WTC11 (cell line): ENCODE results near the gene F8.

Experiments used
- CTCF ChIP-seq: fragments of 200-600 bp; IDR thresholded peaks from 2 replicates; pipeline ENCODE4 v1.8.0; 2022; ENCODE audit warnings: antibody characterized with exemption
- ELF4 ChIP-seq: sonication (generic); formaldehyde crosslinking; IDR thresholded peaks from 2 replicates; pipeline ENCODE4 v1.8.1; 2022; ENCODE audit warnings: low read depth, mild to moderate bottlenecking, moderate library complexity, missing genetic modification reagents
- JUN ChIP-seq: sonication (generic); formaldehyde crosslinking; IDR thresholded peaks from 2 replicates; pipeline ENCODE4 v1.8.0; 2023; ENCODE audit warnings: mild to moderate bottlenecking, missing genetic modification reagents
- NFYB ChIP-seq: sonication (generic); formaldehyde crosslinking; conservative IDR thresholded peaks from 2 replicates; pipeline ENCODE4 v1.8.0; 2022; ENCODE audit warnings: low read depth, missing genetic modification reagents
- SP1 ChIP-seq: sonication (generic); formaldehyde crosslinking; conservative IDR thresholded peaks from 2 replicates; pipeline ENCODE4 v1.8.1; 2022; ENCODE audit warnings: missing genetic modification reagents
- TCF7 ChIP-seq: sonication (generic); formaldehyde crosslinking; IDR thresholded peaks from 2 replicates; pipeline ENCODE4 v1.8.0; 2022; ENCODE audit warnings: mild to moderate bottlenecking, low read depth, missing genetic modification reagents, moderate library complexity
- ZNF121 ChIP-seq: sonication (generic); formaldehyde crosslinking; IDR thresholded peaks from 2 replicates; pipeline ENCODE4 v1.8.0; 2023; ENCODE audit warnings: missing genetic modification reagents
- TF ChIP-seq, protein P1 (sequence below): sonication (generic); formaldehyde crosslinking; IDR thresholded peaks from 2 replicates; pipeline ENCODE4 v1.8.1; 2023; ENCODE audit warnings: mild to moderate bottlenecking, missing genetic modification reagents, moderate library complexity

DNA sequence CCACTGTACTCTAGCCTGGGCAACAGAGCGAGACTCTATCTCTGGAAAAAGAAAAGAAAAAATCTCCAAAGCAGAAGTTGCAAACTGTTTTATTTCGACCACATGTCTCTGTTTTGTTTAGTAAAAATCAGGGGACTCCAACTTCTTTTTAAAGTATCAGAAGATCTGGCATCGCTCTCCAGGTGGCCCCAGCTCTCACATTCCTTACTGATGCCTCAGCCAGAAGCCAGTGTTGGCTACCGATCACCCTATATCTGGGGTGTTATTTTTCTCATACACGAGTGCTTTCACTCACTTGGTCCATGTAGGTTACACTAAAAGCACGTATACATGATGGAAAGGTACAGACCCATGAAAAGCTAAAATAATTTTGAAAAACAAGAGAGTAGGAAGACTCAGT is 225.5 kb downstream of the F8 start:
- no peak for TF ChIP-seq CTCF
- TF ChIP-seq TCF7 = no peak
- TF ChIP-seq SP1 = no peak
- no peak for TF ChIP-seq JUN (CRISPR knock-in tag)
- TF ChIP-seq, protein P1, sequence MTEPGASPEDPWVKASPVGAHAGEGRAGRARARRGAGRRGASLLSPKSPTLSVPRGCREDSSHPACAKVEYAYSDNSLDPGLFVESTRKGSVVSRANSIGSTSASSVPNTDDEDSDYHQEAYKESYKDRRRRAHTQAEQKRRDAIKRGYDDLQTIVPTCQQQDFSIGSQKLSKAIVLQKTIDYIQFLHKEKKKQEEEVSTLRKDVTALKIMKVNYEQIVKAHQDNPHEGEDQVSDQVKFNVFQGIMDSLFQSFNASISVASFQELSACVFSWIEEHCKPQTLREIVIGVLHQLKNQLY (CRISPR knock-in tag) = no peak
- TF ChIP-seq ZNF121 (CRISPR knock-in tag) = no peak
- no peak for TF ChIP-seq ELF4 (CRISPR knock-in tag)
- TF ChIP-seq NFYB (CRISPR knock-in tag) = no peak
